Retina (tissue), 1 donor: ENCODE measurements around the gene PCNX3.

Experiments used
- DNase-seq: peaks from one replicate; pipeline ENCODE4 v3.0.0-alpha.2; 2016

PCNX3 gene

GRCh38 chr11:65599955-65600246 lies 15.7 kb upstream of the PCNX3 start:
- DNase-seq = no peak

- no peak for DNase-seq
Measured at GRCh38 chr11:65604258-65604657, 11.3 kb upstream of the PCNX3 start.

DNA sequence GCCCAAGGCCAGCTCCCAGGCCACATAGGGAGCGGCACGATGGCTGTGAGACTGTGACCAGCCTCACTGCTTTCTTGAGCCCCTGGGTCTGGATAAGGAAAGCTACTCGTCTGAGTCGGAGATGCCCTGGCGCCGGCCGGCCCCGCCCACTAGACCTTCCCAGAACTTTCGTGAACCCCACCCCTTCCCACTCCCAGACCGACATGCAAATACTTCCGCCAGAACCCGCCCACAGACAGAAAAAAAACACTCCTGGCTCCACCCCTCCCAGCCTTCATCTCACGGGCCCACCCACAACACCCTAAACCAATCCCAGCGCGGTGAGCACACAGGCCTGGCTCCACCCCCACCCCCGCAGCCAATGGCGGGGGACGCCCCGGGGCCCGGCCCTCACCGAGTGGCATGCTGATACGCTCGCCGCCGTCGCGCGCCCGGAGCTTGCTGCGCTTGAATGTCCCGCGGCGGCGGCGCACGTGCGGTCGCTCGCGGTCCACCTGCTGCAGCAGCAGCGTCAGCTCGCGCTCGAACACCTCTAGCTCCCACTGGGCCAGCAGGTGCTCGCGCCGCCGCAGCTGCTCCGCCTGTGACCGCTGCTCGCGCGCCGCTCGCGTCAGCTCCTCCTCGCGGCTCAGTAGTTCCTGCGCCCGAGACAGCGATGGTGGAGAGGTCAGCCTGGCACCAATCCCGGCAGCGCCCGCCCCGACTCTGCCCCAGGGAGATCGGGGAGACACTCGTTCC lies 8.5 kb upstream of the PCNX3 start:
- peak; percentile 96 for DNase-seq

DNA sequence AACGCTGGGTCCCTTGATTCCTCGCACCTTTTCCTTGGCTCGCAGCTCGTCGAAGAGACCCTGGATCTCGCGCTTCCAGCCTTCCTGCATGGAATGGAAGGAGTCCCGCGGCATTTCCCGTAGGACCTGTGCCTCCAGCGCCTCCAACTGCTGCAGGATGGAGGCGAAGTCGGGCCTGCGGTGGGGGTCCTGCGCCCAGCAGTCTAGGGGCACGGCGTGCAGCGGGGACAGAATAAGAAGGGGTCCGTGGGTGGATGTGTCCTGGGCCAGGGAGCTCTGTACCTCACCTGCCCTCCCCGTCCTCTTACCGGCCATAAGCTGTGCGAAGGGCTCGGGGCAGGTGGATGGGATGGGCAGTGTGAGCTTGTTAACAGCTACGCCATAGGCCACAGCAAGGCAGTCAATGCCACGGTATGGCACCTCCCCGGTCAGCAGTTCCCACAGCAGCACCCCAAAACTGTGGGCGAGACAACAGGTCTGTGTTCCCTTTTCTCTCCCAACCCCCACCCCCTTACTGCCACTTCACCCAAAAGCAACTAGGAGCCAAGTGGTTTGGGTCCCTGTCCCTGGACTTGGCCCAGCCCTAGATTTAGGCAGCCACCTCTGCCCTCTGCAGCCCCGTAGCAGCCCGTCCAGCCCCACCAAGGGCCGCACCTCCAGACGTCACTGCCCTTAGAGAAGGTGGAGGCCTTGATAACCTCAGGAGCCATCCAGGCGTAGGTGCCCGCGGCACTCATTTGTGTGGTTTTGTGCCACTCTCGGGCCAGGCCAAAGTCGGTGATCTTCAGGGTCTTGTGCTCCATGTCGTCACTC lies 7.8 kb upstream of the PCNX3 start:
- no peak for DNase-seq

DNA sequence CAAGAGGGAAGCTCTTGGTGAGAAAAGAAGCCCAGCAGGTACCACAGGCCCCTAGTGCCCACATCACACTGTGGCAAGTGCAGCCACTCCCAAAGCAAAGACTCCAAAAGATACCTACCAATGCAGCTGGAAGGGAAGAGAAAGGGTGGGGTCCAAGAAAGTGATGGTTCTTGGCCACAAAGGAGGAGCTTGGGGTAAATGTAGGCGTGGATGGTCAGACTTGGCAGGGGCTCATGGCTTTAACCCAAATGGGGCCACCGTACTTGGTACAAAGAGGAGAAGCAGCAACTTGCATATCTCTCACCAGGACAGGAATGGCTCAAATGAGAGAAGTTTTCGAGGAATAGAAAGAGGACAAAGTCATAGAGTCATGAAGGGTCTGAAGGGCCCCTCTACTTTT lies 6.3 kb upstream of the PCNX3 start:
- no peak for DNase-seq

GRCh38 chr11:65609665-65610064 lies 5.9 kb upstream of the PCNX3 start:
- DNase-seq = no peak

GRCh38 chr11:65610404-65610803 lies 5.2 kb upstream of the PCNX3 start:
- DNase-seq = no peak

GRCh38 chr11:65611028-65611757 lies 4.4 kb upstream of the PCNX3 start:
- no peak for DNase-seq

- DNase-seq = no peak
Measured at GRCh38 chr11:65611758-65612603, 3.6 kb upstream of the PCNX3 start.

- no peak for DNase-seq
Measured at GRCh38 chr11:65612691-65613090, 2.9 kb upstream of the PCNX3 start.

GRCh38 chr11:65613091-65613928 lies 2.3 kb upstream of the PCNX3 start:
- DNase-seq = no peak

GRCh38 chr11:65615950-65616574 lies 486 bp downstream of the PCNX3 start:
- no peak for DNase-seq

GRCh38 chr11:65616575-65617001 lies 1.0 kb downstream of the PCNX3 start:
- no peak for DNase-seq

GRCh38 chr11:65617136-65617850 lies 1.7 kb downstream of the PCNX3 start:
- no peak for DNase-seq

- no peak for DNase-seq
Measured at GRCh38 chr11:65617990-65618751, 2.6 kb downstream of the PCNX3 start.

DNA sequence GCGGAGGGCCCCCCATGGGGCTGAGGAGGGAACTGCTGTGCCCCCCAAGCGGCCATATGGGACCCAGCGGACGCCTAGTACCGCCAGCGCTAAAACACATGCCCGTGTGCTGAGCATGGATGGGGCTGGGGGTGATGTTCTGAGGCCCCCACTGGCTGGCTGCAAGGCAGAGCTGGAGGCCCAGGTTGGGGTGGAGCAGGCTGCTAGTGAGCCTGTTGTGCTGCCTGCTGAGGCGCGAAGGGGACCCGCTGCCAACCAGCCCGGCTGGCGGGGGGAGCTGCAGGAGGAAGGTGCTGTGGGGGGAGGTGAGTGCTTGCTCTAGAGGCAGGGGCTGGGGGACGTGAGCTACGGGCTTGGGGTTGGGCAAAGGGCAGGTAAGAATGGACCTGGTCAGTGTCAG lies 3.2 kb downstream of the PCNX3 start:
- DNase-seq = no peak

GRCh38 chr11:65619281-65619928 lies 3.8 kb downstream of the PCNX3 start:
- DNase-seq = no peak

DNA sequence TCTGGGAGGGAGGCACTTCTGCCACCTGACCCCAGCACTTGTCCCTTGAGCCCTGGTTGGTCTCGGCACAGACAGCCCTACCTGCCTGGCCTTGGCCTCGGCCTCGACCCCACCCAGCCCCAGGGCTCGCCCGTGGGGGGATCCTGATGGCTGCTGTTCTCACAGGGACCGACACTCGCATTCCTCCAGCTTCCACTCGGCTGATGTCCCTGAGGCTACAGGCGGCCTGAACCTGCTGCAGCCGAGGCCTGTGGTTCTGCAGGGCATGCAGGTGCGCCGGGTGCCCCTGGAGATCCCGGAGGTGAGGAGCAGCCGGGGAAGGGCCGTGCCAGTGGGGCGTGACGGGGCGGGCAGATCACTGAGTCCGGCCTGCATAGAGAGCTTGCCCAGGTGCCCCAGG lies 5.1 kb downstream of the PCNX3 start:
- no peak for DNase-seq

GRCh38 chr11:65621460-65621859 lies 5.9 kb downstream of the PCNX3 start:
- DNase-seq = no peak
